Measurements from ENCODE around the gene CCDC33.

DNA sequence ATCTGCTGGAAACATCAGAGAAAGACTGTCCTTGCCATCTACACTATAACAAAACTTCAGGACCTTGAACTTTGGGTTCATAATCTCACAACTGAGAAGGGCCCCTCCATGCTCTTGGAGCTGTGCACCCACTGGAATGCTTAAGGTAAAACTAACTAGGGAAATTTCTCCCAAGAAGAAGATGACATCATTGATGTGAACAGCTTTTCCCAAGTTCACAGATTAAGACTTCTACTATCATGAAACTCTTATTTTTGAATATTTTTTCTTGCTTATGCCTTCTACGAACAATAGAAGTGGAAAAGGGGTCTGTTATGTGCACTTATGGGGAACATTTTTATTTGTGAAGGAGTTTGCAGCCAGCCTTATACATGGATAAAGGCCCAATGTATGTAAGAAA is 126.4 kb downstream of the CCDC33 start:
- TF ChIP-seq, protein P1, sequence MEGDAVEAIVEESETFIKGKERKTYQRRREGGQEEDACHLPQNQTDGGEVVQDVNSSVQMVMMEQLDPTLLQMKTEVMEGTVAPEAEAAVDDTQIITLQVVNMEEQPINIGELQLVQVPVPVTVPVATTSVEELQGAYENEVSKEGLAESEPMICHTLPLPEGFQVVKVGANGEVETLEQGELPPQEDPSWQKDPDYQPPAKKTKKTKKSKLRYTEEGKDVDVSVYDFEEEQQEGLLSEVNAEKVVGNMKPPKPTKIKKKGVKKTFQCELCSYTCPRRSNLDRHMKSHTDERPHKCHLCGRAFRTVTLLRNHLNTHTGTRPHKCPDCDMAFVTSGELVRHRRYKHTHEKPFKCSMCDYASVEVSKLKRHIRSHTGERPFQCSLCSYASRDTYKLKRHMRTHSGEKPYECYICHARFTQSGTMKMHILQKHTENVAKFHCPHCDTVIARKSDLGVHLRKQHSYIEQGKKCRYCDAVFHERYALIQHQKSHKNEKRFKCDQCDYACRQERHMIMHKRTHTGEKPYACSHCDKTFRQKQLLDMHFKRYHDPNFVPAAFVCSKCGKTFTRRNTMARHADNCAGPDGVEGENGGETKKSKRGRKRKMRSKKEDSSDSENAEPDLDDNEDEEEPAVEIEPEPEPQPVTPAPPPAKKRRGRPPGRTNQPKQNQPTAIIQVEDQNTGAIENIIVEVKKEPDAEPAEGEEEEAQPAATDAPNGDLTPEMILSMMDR (IDR thresholded peaks at IDR 0.05) = no peak
- TF ChIP-seq ZFX (IDR thresholded peaks at IDR 0.05; ENCODE audit: borderline replicate concordance) = no peak
